ENCODE data around the gene GPC6.

DNA sequence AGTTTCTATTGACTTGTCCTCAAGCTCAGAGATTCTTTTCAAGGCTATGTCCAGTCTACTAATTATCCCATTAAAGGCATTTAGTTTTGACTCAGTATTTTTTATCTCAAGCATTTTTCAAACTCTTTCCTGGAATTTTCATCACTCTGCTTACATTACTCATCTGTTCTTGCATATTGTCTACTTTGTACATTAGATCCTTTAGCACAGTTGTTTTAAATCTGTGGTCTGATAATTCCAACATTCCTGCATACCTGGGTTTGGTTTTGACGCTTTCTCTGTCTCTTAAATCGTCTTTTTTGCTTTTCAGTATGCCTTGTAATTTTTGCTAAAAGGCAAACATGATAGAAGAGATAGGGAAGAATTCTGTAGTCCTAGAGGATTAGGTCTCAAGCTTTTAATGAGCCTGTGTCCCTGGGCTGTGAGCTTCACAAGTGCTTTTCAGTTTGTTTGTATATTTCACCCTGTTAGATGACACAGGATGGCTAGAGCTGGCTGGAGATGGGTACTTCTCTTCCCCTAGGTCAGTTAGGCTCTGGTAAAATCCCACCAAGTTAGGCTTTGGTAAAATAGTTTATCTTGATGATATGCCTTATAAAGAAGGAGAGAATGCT is 46.1 kb upstream of the GPC6 start:
- TF ChIP-seq, protein P1, sequence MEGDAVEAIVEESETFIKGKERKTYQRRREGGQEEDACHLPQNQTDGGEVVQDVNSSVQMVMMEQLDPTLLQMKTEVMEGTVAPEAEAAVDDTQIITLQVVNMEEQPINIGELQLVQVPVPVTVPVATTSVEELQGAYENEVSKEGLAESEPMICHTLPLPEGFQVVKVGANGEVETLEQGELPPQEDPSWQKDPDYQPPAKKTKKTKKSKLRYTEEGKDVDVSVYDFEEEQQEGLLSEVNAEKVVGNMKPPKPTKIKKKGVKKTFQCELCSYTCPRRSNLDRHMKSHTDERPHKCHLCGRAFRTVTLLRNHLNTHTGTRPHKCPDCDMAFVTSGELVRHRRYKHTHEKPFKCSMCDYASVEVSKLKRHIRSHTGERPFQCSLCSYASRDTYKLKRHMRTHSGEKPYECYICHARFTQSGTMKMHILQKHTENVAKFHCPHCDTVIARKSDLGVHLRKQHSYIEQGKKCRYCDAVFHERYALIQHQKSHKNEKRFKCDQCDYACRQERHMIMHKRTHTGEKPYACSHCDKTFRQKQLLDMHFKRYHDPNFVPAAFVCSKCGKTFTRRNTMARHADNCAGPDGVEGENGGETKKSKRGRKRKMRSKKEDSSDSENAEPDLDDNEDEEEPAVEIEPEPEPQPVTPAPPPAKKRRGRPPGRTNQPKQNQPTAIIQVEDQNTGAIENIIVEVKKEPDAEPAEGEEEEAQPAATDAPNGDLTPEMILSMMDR (IDR thresholded peaks at IDR 0.05; ENCODE audit: insufficient read depth, low read depth, low read length) = no peak
- no peak for TF ChIP-seq EZH2 (IDR thresholded peaks at IDR 0.05; ENCODE audit: insufficient read depth, low read length)

Measured in astrocyte (in vitro differentiated cells and primary cell).